ENCODE results near the gene DMD.

DNA sequence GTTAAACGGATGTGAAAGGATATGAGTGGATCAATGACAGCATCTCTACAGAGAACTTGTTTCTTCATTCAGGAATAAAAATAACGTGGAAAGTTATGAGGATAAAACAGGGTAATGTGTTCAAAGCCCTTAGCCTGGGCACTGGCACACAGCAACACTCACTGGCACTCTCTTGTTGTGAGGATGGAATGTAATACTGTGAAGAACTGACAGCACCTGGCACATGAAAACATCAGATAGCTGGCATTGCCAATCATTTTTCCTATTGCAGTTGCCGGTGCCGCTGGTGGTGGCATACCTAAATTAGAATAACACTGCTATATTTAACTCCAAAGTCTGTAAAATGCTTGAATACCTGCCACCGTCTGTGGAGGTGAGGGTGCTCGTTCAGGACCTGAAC, 1061.2 kb downstream of the DMD start:
- TF ChIP-seq, protein P1, sequence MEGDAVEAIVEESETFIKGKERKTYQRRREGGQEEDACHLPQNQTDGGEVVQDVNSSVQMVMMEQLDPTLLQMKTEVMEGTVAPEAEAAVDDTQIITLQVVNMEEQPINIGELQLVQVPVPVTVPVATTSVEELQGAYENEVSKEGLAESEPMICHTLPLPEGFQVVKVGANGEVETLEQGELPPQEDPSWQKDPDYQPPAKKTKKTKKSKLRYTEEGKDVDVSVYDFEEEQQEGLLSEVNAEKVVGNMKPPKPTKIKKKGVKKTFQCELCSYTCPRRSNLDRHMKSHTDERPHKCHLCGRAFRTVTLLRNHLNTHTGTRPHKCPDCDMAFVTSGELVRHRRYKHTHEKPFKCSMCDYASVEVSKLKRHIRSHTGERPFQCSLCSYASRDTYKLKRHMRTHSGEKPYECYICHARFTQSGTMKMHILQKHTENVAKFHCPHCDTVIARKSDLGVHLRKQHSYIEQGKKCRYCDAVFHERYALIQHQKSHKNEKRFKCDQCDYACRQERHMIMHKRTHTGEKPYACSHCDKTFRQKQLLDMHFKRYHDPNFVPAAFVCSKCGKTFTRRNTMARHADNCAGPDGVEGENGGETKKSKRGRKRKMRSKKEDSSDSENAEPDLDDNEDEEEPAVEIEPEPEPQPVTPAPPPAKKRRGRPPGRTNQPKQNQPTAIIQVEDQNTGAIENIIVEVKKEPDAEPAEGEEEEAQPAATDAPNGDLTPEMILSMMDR (conservative IDR thresholded peaks at IDR 0.05) = no peak
- no peak for TF ChIP-seq ZFX (IDR thresholded peaks at IDR 0.05)

Measured in C4-2B (cell line).